ENCODE measurements around the gene PTRH1. TPM values are rescaled to one million over a fixed set of nuclear protein-coding genes. Genes with fewer than 3 reads are reported as not detected.
A peak's percentile ranks its signal among the peaks of the same experiment; 100 is the strongest.

PTRH1 gene
- total and polyA plus RNA-seq, 2 donors from 2014 or later = 20.5 to 41.3 TPM

DNA sequence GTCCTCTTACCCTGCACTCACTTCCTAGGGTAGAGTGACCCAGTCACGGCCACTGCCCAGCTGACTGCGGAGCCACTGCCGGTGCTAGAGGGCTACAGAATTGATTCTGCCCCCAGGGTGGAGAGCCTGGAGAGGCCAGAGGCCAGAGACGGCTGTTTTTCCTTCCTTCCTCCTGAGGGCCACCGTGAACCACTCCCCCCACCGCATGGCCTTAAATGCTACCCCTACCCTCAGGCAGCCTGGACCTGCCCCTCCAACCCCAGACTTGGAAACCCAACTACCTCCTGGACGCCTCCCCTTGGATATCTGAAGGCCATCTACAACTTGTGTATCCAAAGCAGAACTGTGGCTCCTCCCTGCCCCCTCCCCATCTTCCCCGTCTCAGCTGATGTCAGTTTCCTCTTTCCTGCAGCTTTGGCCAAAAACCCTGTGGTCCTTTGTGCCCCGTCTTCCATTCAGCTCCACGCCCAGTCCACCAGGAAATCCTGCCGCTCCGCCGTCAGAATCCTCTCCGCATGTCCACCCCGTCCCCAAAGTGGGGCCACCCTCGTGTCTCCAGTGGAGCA is 46.7 kb upstream of the PTRH1 start:
- Histone ChIP-seq H3K4me3 (ENCODE audit: low read length in 3 of 3) (no peak overlapping the region), H3K9me3 (ENCODE audit: control insufficient read depth in 2 of 3, insufficient read depth in 1 of 3, low read length in 3 of 3) (no peaks in the 10 kb centered on the region), H3K4me1 (ENCODE audit: control insufficient read depth in 2 of 3, insufficient read depth in 2 of 3, low read depth in 1 of 3, low read length in 3 of 3) (peaks cover 0 to 12% (median 0%) of the 10 kb centered on the region in 3 donors), H3K27me3 (ENCODE audit: control insufficient read depth, insufficient read depth, low read length) (no peaks in the 10 kb centered on the region), H3K9ac (ENCODE audit: low read length in 3 of 3) (no peak overlapping the region), H3K36me3 (ENCODE audit: control insufficient read depth in 2 of 3, insufficient read depth in 3 of 3, low read length in 3 of 3) (no peaks in the 10 kb centered on the region), H3K27ac (ENCODE audit: low read depth in 2 of 2, low read length in 2 of 2) (peak overlapping the region; percentile 54 to 63)
- TF ChIP-seq, protein P1, sequence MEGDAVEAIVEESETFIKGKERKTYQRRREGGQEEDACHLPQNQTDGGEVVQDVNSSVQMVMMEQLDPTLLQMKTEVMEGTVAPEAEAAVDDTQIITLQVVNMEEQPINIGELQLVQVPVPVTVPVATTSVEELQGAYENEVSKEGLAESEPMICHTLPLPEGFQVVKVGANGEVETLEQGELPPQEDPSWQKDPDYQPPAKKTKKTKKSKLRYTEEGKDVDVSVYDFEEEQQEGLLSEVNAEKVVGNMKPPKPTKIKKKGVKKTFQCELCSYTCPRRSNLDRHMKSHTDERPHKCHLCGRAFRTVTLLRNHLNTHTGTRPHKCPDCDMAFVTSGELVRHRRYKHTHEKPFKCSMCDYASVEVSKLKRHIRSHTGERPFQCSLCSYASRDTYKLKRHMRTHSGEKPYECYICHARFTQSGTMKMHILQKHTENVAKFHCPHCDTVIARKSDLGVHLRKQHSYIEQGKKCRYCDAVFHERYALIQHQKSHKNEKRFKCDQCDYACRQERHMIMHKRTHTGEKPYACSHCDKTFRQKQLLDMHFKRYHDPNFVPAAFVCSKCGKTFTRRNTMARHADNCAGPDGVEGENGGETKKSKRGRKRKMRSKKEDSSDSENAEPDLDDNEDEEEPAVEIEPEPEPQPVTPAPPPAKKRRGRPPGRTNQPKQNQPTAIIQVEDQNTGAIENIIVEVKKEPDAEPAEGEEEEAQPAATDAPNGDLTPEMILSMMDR (IDR thresholded peaks at IDR 0.05; ENCODE audit: borderline replicate concordance, extremely low read depth, insufficient read depth) = no peak
- DNase-seq = peak in 1 of 5 donors; percentile 62
- intact Hi-C loops (cut with DNase I) = no loop called here
- no peak for FAIRE-seq

DNA sequence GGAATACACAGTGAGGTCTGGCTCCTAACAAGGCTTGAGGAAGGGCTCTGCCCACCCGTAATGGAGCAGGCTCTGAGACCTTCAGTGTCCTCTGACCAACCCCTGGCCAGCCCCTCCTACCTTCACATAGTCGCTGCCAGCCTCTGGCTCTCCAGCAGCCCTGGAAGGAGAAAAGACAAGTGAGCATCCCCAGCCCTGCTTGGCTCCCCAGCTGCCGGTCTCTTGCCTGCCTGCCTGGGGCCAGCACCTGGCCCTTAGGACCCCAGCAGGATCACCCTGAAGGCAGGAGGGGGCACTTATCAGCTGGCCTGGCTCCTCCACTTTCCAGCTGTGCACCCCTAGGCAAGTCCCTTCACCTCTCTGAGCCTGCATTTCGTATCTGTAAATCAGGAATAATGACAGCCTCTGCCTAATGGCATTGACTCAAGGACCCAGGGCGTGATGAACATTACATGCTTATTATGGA is 46.1 kb upstream of the PTRH1 start:
- no peaks in the 10 kb centered on the region for H3K27me3 ChIP-seq (ENCODE audit: control insufficient read depth, insufficient read depth, low read length)
- no peaks in the 10 kb centered on the region for H3K9me3 ChIP-seq (ENCODE audit: control insufficient read depth in 2 of 3, insufficient read depth in 1 of 3, low read length in 3 of 3)
- TF ChIP-seq, protein P1 (IDR thresholded peaks at IDR 0.05; ENCODE audit: borderline replicate concordance, extremely low read depth, insufficient read depth) = no peak
- H3K27ac ChIP-seq (ENCODE audit: low read depth in 2 of 2, low read length in 2 of 2) = peak overlapping the region; percentile 2 to 32
- no peak overlapping the region for H3K9ac ChIP-seq (ENCODE audit: low read length in 3 of 3)
- FAIRE-seq (no peak), DNase-seq (no peak)
- intact Hi-C loops (cut with DNase I) = no loop called here
- peaks cover 0 to 9% (median 0%) of the 10 kb centered on the region in 3 donors for H3K4me1 ChIP-seq (ENCODE audit: control insufficient read depth in 2 of 3, insufficient read depth in 2 of 3, low read depth in 1 of 3, low read length in 3 of 3)
- no peaks in the 10 kb centered on the region for H3K36me3 ChIP-seq (ENCODE audit: control insufficient read depth in 2 of 3, insufficient read depth in 3 of 3, low read length in 3 of 3)
- no peak overlapping the region for H3K4me3 ChIP-seq (ENCODE audit: low read length in 3 of 3)

DNA sequence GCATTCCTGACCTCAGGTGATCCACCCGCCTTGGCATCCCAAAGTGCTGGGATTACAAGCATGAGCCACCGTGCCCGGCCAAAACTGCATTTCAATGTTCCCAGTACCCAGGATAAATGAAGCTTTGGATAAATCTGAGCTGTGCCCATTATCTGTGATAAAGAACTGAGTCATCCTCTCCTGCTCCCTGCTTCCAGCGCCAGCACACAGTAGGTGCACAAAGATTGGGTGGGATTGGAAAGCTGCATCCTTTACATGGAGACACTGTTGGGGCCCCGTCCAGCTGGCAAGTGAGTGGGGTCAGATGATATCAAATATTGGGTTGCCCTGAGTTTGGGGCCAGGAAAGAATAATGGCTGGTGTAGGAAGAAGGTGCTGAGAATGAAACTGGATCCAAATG is 45.6 kb upstream of the PTRH1 start:
- no peak overlapping the region for H3K4me3 ChIP-seq (ENCODE audit: low read length in 3 of 3)
- H3K4me1 ChIP-seq (ENCODE audit: control insufficient read depth in 2 of 3, insufficient read depth in 2 of 3, low read depth in 1 of 3, low read length in 3 of 3) = peaks cover 0 to 9% (median 0%) of the 10 kb centered on the region in 3 donors
- FAIRE-seq = no peak
- TF ChIP-seq, protein P1 (IDR thresholded peaks at IDR 0.05; ENCODE audit: borderline replicate concordance, extremely low read depth, insufficient read depth) = no peak
- no peak for DNase-seq
- peaks cover 3% of the 10 kb centered on the region for H3K27me3 ChIP-seq (ENCODE audit: control insufficient read depth, insufficient read depth, low read length)
- peak overlapping the region in 1 of 2 donors; percentile 32 for H3K27ac ChIP-seq (ENCODE audit: low read depth in 2 of 2, low read length in 2 of 2)
- H3K36me3 ChIP-seq (ENCODE audit: control insufficient read depth in 2 of 3, insufficient read depth in 3 of 3, low read length in 3 of 3) = no peaks in the 10 kb centered on the region
- intact Hi-C loops (cut with DNase I) = no loop called here
- H3K9me3 ChIP-seq (ENCODE audit: control insufficient read depth in 2 of 3, insufficient read depth in 1 of 3, low read length in 3 of 3) = no peaks in the 10 kb centered on the region
- peak overlapping the region in 1 of 3 donors; percentile 34 for H3K9ac ChIP-seq (ENCODE audit: low read length in 3 of 3)
